Lower lobe of right lung (tissue), 2 donors: ENCODE results near the gene PNPO. TPM values are rescaled to one million over a fixed set of nuclear protein-coding genes. Genes with fewer than 3 reads are reported as not detected.
A peak's percentile ranks its signal among the peaks of the same experiment; 100 is the strongest.
"Not testable (repeated sequence)": the region's sequence is repeated elsewhere in the genome, so short reads cannot be mapped to it uniquely, and the experiment has no call there.

ENCODE experiments used
- ATAC-seq, 2 donors: fragments of 200-7000 bp; cut with Tn5 transposase; one replicate each; pipeline ENCODE4 v1.9.1; 2020 to 2022; ENCODE audit warnings: mild to moderate bottlenecking in 2 of 2, moderate library complexity in 2 of 2
- DNase-seq: peaks from one replicate; pipeline ENCODE4 v3.0.0-alpha.2; 2020
- H3K27ac ChIP-seq: fragments of 200-600 bp; one replicate; pipeline ENCODE4 v1.8.0; 2022
- H3K27me3 ChIP-seq: fragments of 200-600 bp; one replicate; pipeline ENCODE4 v1.8.0; 2022; ENCODE audit warnings: low read depth
- H3K36me3 ChIP-seq: fragments of 200-600 bp; one replicate; pipeline ENCODE4 v1.8.0; 2022; ENCODE audit warnings: mild to moderate bottlenecking
- H3K4me1 ChIP-seq: fragments of 200-600 bp; one replicate; pipeline ENCODE4 v1.8.0; 2022
- H3K4me3 ChIP-seq: fragments of 200-600 bp; one replicate; pipeline ENCODE4 v1.8.0; 2022; ENCODE audit warnings: mild to moderate bottlenecking
- H3K9me3 ChIP-seq: fragments of 200-600 bp; one replicate; pipeline ENCODE4 v1.8.0; 2022
- CTCF ChIP-seq: fragments of 200-600 bp; IDR thresholded peaks from one replicate; pipeline ENCODE4 v1.8.0; 2022; ENCODE audit warnings: antibody characterized with exemption, mild to moderate bottlenecking
- intact Hi-C: fragments of 100-400 bp; cut with DNase I; formaldehyde crosslinking; loops from one replicate; pipeline ENCODE4 v1.11.0; 2022
- total RNA-seq: library from RNA; stranded (reverse); fragmentation: NEBNext Ultra II Directional; extraction: Animal tissue kit (Norgen Biotek cat#: 25700); gene quantifications from one replicate; pipeline ENCODE4 v1.2.1, GENCODE V29; 2021
- donor health status: DM: no; HTN: yes; CAD: no; lungs with severe emphysema.

PNPO gene
- total RNA-seq, 1 donor from 2014 or later = 29.2 TPM

GRCh38 chr17:47918991-47919390, 22.4 kb upstream of the PNPO start:
- no peak overlapping the region for H3K27ac ChIP-seq
- peaks cover 38% of the 10 kb centered on the region for H3K36me3 ChIP-seq
- ATAC-seq = no peak
- no peak overlapping the region for H3K4me3 ChIP-seq
- no peak for DNase-seq
- no peak for TF ChIP-seq CTCF
- no peaks in the 10 kb centered on the region for H3K27me3 ChIP-seq
- H3K9me3 ChIP-seq = no peaks in the 10 kb centered on the region
- peaks cover 15% of the 10 kb centered on the region for H3K4me1 ChIP-seq
- intact Hi-C loops = no loop called here

GRCh38 chr17:47919889-47920288, 21.5 kb upstream of the PNPO start:
- DNase-seq, H3K27ac ChIP-seq, H3K9me3 ChIP-seq, H3K27me3 ChIP-seq, ATAC-seq, intact Hi-C loops, H3K4me3 ChIP-seq: not testable (repeated sequence)
- H3K4me1 ChIP-seq = peaks cover 15% of the 10 kb centered on the region
- H3K36me3 ChIP-seq = peaks cover 47% of the 10 kb centered on the region

GRCh38 chr17:47924785-47925677, 16.3 kb upstream of the PNPO start:
- ATAC-seq (peak in 1 of 2 donors; percentile 7), DNase-seq (no peak)
- Histone ChIP-seq H3K4me1 (no peaks in the 10 kb centered on the region), H3K36me3 (peaks cover 75% of the 10 kb centered on the region), H3K27ac (no peak overlapping the region), H3K27me3 (no peaks in the 10 kb centered on the region), H3K9me3 (no peaks in the 10 kb centered on the region), H3K4me3 (no peak overlapping the region)
- no peak for TF ChIP-seq CTCF
- intact Hi-C loops = no loop called here

- Histone ChIP-seq H3K27me3 (no peaks in the 10 kb centered on the region), H3K27ac (no peak overlapping the region), H3K9me3 (no peaks in the 10 kb centered on the region), H3K4me1 (no peaks in the 10 kb centered on the region), H3K4me3 (no peak overlapping the region), H3K36me3 (peaks cover 79% of the 10 kb centered on the region)
- intact Hi-C loops = no loop called here
- ATAC-seq = no peak
- no peak for DNase-seq
- TF ChIP-seq CTCF = no peak
Measured at GRCh38 chr17:47925678-47925988, 15.7 kb upstream of the PNPO start.

- intact Hi-C loops = no loop called here
- no peak for TF ChIP-seq CTCF
- ATAC-seq (no peak), DNase-seq (no peak)
- Histone ChIP-seq H3K36me3 (peaks cover 74% of the 10 kb centered on the region), H3K9me3 (no peaks in the 10 kb centered on the region), H3K4me3 (no peak overlapping the region), H3K27me3 (no peaks in the 10 kb centered on the region), H3K4me1 (no peaks in the 10 kb centered on the region), H3K27ac (no peak overlapping the region)
Measured at GRCh38 chr17:47927821-47928400, 13.5 kb upstream of the PNPO start.

- no peaks in the 10 kb centered on the region for H3K27me3 ChIP-seq
- no peaks in the 10 kb centered on the region for H3K4me1 ChIP-seq
- no peak overlapping the region for H3K27ac ChIP-seq
- H3K4me3 ChIP-seq = no peak overlapping the region
- ATAC-seq = no peak
- peaks cover 69% of the 10 kb centered on the region for H3K36me3 ChIP-seq
- intact Hi-C loops = no loop called here
- no peaks in the 10 kb centered on the region for H3K9me3 ChIP-seq
- DNase-seq = no peak
- TF ChIP-seq CTCF = no peak
Measured at GRCh38 chr17:47928415-47928814, 13.0 kb upstream of the PNPO start.
